Progenitor cell of endocrine pancreas (in vitro differentiated cells): ENCODE measurements around the gene TBX4. TPM values are rescaled to one million over a fixed set of nuclear protein-coding genes. Genes with fewer than 3 reads are reported as not detected.

ENCODE experiments used
- DNase-seq: peaks from one replicate; pipeline ENCODE4 v3.0.0; 2021; ENCODE audit warnings: low spot score; ENCODE audit not compliant: unreplicated experiment
- H3K27ac Mint-ChIP-seq: 2 replicates; pipeline ENCODE4 v1.8.0; 2021; ENCODE audit warnings: mild to moderate bottlenecking, moderate library complexity, mixed read lengths
- H3K27me3 Mint-ChIP-seq: 2 replicates; pipeline ENCODE4 v1.8.0; 2021; ENCODE audit warnings: mixed read lengths
- H3K36me3 Mint-ChIP-seq: 2 replicates; pipeline ENCODE4 v1.8.0; 2022; ENCODE audit warnings: mixed read lengths; ENCODE audit not compliant: insufficient read depth
- H3K4me1 Mint-ChIP-seq: 2 replicates; pipeline ENCODE4 v1.8.0; 2021; ENCODE audit warnings: low read depth, mixed read lengths
- H3K4me3 Mint-ChIP-seq: 2 replicates; pipeline ENCODE4 v1.8.0; 2021; ENCODE audit warnings: low read depth, mild to moderate bottlenecking, moderate library complexity, mixed read lengths
- H3K9me3 Mint-ChIP-seq: 2 replicates; pipeline ENCODE4 v1.8.0; 2021; ENCODE audit warnings: low read depth, mixed read lengths
- CTCF ChIP-seq: fragments of 200-600 bp; sonication (generic); IDR thresholded peaks from one replicate; pipeline ENCODE4 v1.5.0; 2021; ENCODE audit warnings: antibody characterized with exemption, mild to moderate bottlenecking; ENCODE audit not compliant: unreplicated experiment
- total RNA-seq: library from RNA; stranded (reverse); gene quantifications from 2 replicates; pipeline ENCODE4 v1.2.1, GENCODE V29; 2021

The TBX4 gene
- total RNA-seq, 1 donor from 2014 or later: not detected

GRCh38 chr17:61454381-61455323, 2.4 kb downstream of the TBX4 start:
- H3K4me1 Mint-ChIP-seq: peaks cover 18% of the 10 kb centered on the region

GRCh38 chr17:61455324-61456060, 3.3 kb downstream of the TBX4 start:
- TF ChIP-seq CTCF: no peak
- H3K4me1 Mint-ChIP-seq: peaks cover 19% of the 10 kb centered on the region
- no peaks in the 10 kb centered on the region for H3K9me3 Mint-ChIP-seq
- H3K27me3 Mint-ChIP-seq: peaks cover 85% of the 10 kb centered on the region
- H3K4me3 Mint-ChIP-seq: no peak overlapping the region
- no peaks in the 10 kb centered on the region for H3K36me3 Mint-ChIP-seq
- DNase-seq: no peak
- no peak overlapping the region for H3K27ac Mint-ChIP-seq

More at GRCh38 chr17:61454381-61455323, 2.4 kb downstream of the TBX4 start:
- no peaks in the 10 kb centered on the region for H3K9me3 Mint-ChIP-seq
- H3K27me3 Mint-ChIP-seq: peaks cover 85% of the 10 kb centered on the region
- no peak for TF ChIP-seq CTCF
- peak overlapping the region; percentile 29 for H3K4me3 Mint-ChIP-seq
- DNase-seq: no peak
- H3K27ac Mint-ChIP-seq: peak overlapping the region; percentile 55
- no peaks in the 10 kb centered on the region for H3K36me3 Mint-ChIP-seq

- Mint-ChIP-seq H3K36me3 (no peaks in the 10 kb centered on the region), H3K27ac (no peak overlapping the region), H3K9me3 (no peaks in the 10 kb centered on the region), H3K27me3 (peaks cover 85% of the 10 kb centered on the region), H3K4me1 (peaks cover 25% of the 10 kb centered on the region), H3K4me3 (no peak overlapping the region)
- DNase-seq: no peak
- TF ChIP-seq CTCF: no peak
Measured at GRCh38 chr17:61456061-61456681, 3.9 kb downstream of the TBX4 start.

- Mint-ChIP-seq H3K27me3 (peaks cover 88% of the 10 kb centered on the region), H3K36me3 (no peaks in the 10 kb centered on the region), H3K4me3 (no peak overlapping the region), H3K27ac (no peak overlapping the region), H3K9me3 (no peaks in the 10 kb centered on the region), H3K4me1 (peaks cover 30% of the 10 kb centered on the region)
- DNase-seq: no peak
- TF ChIP-seq CTCF: no peak
Measured at GRCh38 chr17:61456688-61457225, 4.5 kb downstream of the TBX4 start.
